ENCODE data around the gene SCN7A.
"Not testable (repeated sequence)": the region's sequence is repeated elsewhere in the genome, so short reads cannot be mapped to it uniquely, and the experiment has no call there.

SCN7A gene

GRCh38 chr2:166485558-166486178 lies 8.4 kb downstream of the SCN7A start:
- Mint-ChIP-seq H3K27me3 (no peaks in the 10 kb centered on the region), H3K4me1 (no peaks in the 10 kb centered on the region), H3K4me3 (no peak overlapping the region), H3K36me3 (no peaks in the 10 kb centered on the region), H3K27ac (no peak overlapping the region), H3K9me3 (peaks cover 3% of the 10 kb centered on the region)
- DNase-seq (ENCODE audit: low spot score in 2 of 2) (no peak), ATAC-seq (ENCODE audit: low read depth) (no peak)

- no peaks in the 10 kb centered on the region for H3K27me3 Mint-ChIP-seq
- H3K36me3 Mint-ChIP-seq: no peaks in the 10 kb centered on the region
- no peaks in the 10 kb centered on the region for H3K4me1 Mint-ChIP-seq
- DNase-seq (ENCODE audit: low spot score in 2 of 2) (no peak), ATAC-seq (ENCODE audit: low read depth) (no peak)
- no peak overlapping the region for H3K4me3 Mint-ChIP-seq
- no peak overlapping the region for H3K27ac Mint-ChIP-seq
- no peaks in the 10 kb centered on the region for H3K9me3 Mint-ChIP-seq
These were observed 21.7 kb downstream of the SCN7A start for GRCh38 chr2:166472332-166472731.

- H3K27ac Mint-ChIP-seq: no peak overlapping the region
- DNase-seq (ENCODE audit: low spot score in 2 of 2) (no peak), ATAC-seq (ENCODE audit: low read depth) (no peak)
- H3K9me3 Mint-ChIP-seq: no peaks in the 10 kb centered on the region
- no peak overlapping the region for H3K4me3 Mint-ChIP-seq
- no peaks in the 10 kb centered on the region for H3K27me3 Mint-ChIP-seq
- H3K4me1 Mint-ChIP-seq: no peaks in the 10 kb centered on the region
- H3K36me3 Mint-ChIP-seq: no peaks in the 10 kb centered on the region
These were observed 25.7 kb downstream of the SCN7A start for GRCh38 chr2:166468124-166469024.

- ATAC-seq (ENCODE audit: low read depth) (no peak), DNase-seq (ENCODE audit: low spot score in 2 of 2) (no peak)
- H3K4me3 Mint-ChIP-seq: no peak overlapping the region
- H3K27me3 Mint-ChIP-seq: no peaks in the 10 kb centered on the region
- H3K4me1 Mint-ChIP-seq: no peaks in the 10 kb centered on the region
- no peaks in the 10 kb centered on the region for H3K36me3 Mint-ChIP-seq
- H3K27ac Mint-ChIP-seq: no peak overlapping the region
- peaks cover 4% of the 10 kb centered on the region for H3K9me3 Mint-ChIP-seq
These were observed 29.9 kb downstream of the SCN7A start for GRCh38 chr2:166464187-166464586.

- DNase-seq (ENCODE audit: low spot score in 2 of 2) (no peak), ATAC-seq (ENCODE audit: low read depth) (no peak)
- no peak overlapping the region for H3K4me3 Mint-ChIP-seq
- no peaks in the 10 kb centered on the region for H3K27me3 Mint-ChIP-seq
- H3K36me3 Mint-ChIP-seq: no peaks in the 10 kb centered on the region
- H3K9me3 Mint-ChIP-seq: peaks cover 4% of the 10 kb centered on the region
- no peak overlapping the region for H3K27ac Mint-ChIP-seq
- H3K4me1 Mint-ChIP-seq: no peaks in the 10 kb centered on the region
These were observed 30.4 kb downstream of the SCN7A start for GRCh38 chr2:166463640-166464039.

GRCh38 chr2:166458674-166459073 lies 35.4 kb downstream of the SCN7A start:
- Mint-ChIP-seq H3K27me3 (no peaks in the 10 kb centered on the region), H3K4me3 (no peak overlapping the region), H3K27ac (no peak overlapping the region), H3K4me1 (no peaks in the 10 kb centered on the region), H3K9me3 (peaks cover 4% of the 10 kb centered on the region), H3K36me3 (no peaks in the 10 kb centered on the region)
- ATAC-seq (ENCODE audit: low read depth): no peak
- no peak for DNase-seq (ENCODE audit: low spot score in 2 of 2)

- ATAC-seq (ENCODE audit: low read depth); H3K4me1 Mint-ChIP-seq; H3K4me3 Mint-ChIP-seq; H3K36me3 Mint-ChIP-seq; H3K27ac Mint-ChIP-seq; DNase-seq (ENCODE audit: low spot score in 2 of 2); H3K9me3 Mint-ChIP-seq; H3K27me3 Mint-ChIP-seq: not testable (repeated sequence)
These were observed 38.2 kb downstream of the SCN7A start for GRCh38 chr2:166455823-166456222.

- Mint-ChIP-seq H3K9me3 (peaks cover 5% of the 10 kb centered on the region), H3K27ac (no peak overlapping the region), H3K4me3 (no peak overlapping the region), H3K36me3 (no peaks in the 10 kb centered on the region), H3K4me1 (no peaks in the 10 kb centered on the region), H3K27me3 (no peaks in the 10 kb centered on the region)
- ATAC-seq (ENCODE audit: low read depth) (no peak), DNase-seq (ENCODE audit: low spot score in 2 of 2) (no peak)
These were observed 39.9 kb downstream of the SCN7A start for GRCh38 chr2:166454006-166454595.

GRCh38 chr2:166451468-166451867 lies 42.6 kb downstream of the SCN7A start:
- Mint-ChIP-seq H3K36me3 (no peaks in the 10 kb centered on the region), H3K4me1 (no peaks in the 10 kb centered on the region), H3K4me3 (no peak overlapping the region), H3K27ac (no peak overlapping the region), H3K9me3 (peaks cover 7% of the 10 kb centered on the region), H3K27me3 (no peaks in the 10 kb centered on the region)
- no peak for ATAC-seq (ENCODE audit: low read depth)
- DNase-seq (ENCODE audit: low spot score in 2 of 2): no peak

GRCh38 chr2:166449439-166449838 lies 44.6 kb downstream of the SCN7A start:
- H3K4me1 Mint-ChIP-seq: no peaks in the 10 kb centered on the region
- no peaks in the 10 kb centered on the region for H3K27me3 Mint-ChIP-seq
- no peaks in the 10 kb centered on the region for H3K36me3 Mint-ChIP-seq
- ATAC-seq (ENCODE audit: low read depth) (no peak), DNase-seq (ENCODE audit: low spot score in 2 of 2) (no peak)
- no peak overlapping the region for H3K4me3 Mint-ChIP-seq
- no peak overlapping the region for H3K27ac Mint-ChIP-seq
- H3K9me3 Mint-ChIP-seq: peaks cover 8% of the 10 kb centered on the region

GRCh38 chr2:166448106-166448505 lies 45.9 kb downstream of the SCN7A start:
- Mint-ChIP-seq H3K9me3 (peaks cover 8% of the 10 kb centered on the region), H3K4me1 (no peaks in the 10 kb centered on the region), H3K27ac (no peak overlapping the region), H3K27me3 (no peaks in the 10 kb centered on the region), H3K36me3 (no peaks in the 10 kb centered on the region), H3K4me3 (no peak overlapping the region)
- no peak for DNase-seq (ENCODE audit: low spot score in 2 of 2)
- ATAC-seq (ENCODE audit: low read depth): no peak

GRCh38 chr2:166444306-166444705 lies 49.7 kb downstream of the SCN7A start:
- Mint-ChIP-seq H3K4me3 (no peak overlapping the region), H3K4me1 (no peaks in the 10 kb centered on the region), H3K27ac (no peak overlapping the region), H3K9me3 (peaks cover 3% of the 10 kb centered on the region), H3K36me3 (no peaks in the 10 kb centered on the region), H3K27me3 (no peaks in the 10 kb centered on the region)
- ATAC-seq (ENCODE audit: low read depth) (no peak), DNase-seq (ENCODE audit: low spot score in 2 of 2) (no peak)

- Mint-ChIP-seq H3K4me1 (no peaks in the 10 kb centered on the region), H3K9me3 (peaks cover 2% of the 10 kb centered on the region)
- no peak for DNase-seq (ENCODE audit: low spot score in 2 of 2)
These were observed 53.7 kb downstream of the SCN7A start for GRCh38 chr2:166440313-166440712.

GRCh38 chr2:166439078-166439477 lies 55.0 kb downstream of the SCN7A start:
- H3K27ac Mint-ChIP-seq: no peak overlapping the region
- peaks cover 2% of the 10 kb centered on the region for H3K9me3 Mint-ChIP-seq
- DNase-seq (ENCODE audit: low spot score in 2 of 2) (no peak), ATAC-seq (ENCODE audit: low read depth) (no peak)
- H3K36me3 Mint-ChIP-seq: no peaks in the 10 kb centered on the region
- no peaks in the 10 kb centered on the region for H3K4me1 Mint-ChIP-seq
- H3K27me3 Mint-ChIP-seq: no peaks in the 10 kb centered on the region
- H3K4me3 Mint-ChIP-seq: no peak overlapping the region

More at GRCh38 chr2:166440313-166440712, 53.7 kb downstream of the SCN7A start:
- ATAC-seq (ENCODE audit: low read depth): no peak
- H3K36me3 Mint-ChIP-seq: no peaks in the 10 kb centered on the region
- H3K27me3 Mint-ChIP-seq: no peaks in the 10 kb centered on the region
- no peak overlapping the region for H3K27ac Mint-ChIP-seq
- H3K4me3 Mint-ChIP-seq: no peak overlapping the region

Measured in memory B cell (primary cell).